Measurements from ENCODE around the gene GTF2F2. TPM values are rescaled to one million over a fixed set of nuclear protein-coding genes. Genes with fewer than 3 reads are reported as not detected.

Gene GTF2F2
- total RNA-seq, 2 experiments from 2014 or later, result 19.9 to 25.6 TPM

DNA sequence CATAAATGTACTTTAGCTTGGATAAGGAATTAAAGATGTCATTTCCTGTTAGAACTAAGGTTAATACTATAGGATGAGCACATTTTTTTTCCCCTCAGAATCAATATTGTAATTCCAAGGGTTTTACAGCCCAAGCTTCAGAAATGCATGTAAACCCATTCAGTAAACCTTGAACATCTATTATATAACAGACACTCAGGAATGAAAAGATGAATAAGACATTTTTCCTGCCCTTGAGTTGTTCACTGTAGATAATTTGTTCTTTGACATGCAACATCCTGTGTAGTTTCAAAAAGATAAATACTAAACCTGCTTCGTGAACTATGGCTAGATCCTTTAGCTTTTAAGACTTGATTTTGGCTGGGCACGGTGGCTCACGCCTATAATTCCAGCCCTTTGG is 102.2 kb downstream of the GTF2F2 start:
- H3K27me3 Mint-ChIP-seq, result no peaks in the 10 kb centered on the region
- peaks cover 3% of the 10 kb centered on the region for H3K36me3 Mint-ChIP-seq (ENCODE audit: low read depth)
- DNase-seq, result no peak
- H3K9me3 Mint-ChIP-seq (ENCODE audit: low read depth), result no peaks in the 10 kb centered on the region
- ChIA-PET POLR2A (no interaction called here), CTCF (interaction anchor here (0.6 to 1.0 kb wide), 3 partner anchors 15 to 735 kb away, joined by 3 read pairs; no protein-coding TSS in a partner anchor)
- no peak overlapping the region for H3K27ac Mint-ChIP-seq
- H3K4me3 Mint-ChIP-seq, result no peak overlapping the region
- ATAC-seq, result no peak
- H3K4me1 Mint-ChIP-seq, result peaks cover 17% of the 10 kb centered on the region
- intact Hi-C loops (cut with DNase I, micrococcal nuclease), result no loop called here

DNA sequence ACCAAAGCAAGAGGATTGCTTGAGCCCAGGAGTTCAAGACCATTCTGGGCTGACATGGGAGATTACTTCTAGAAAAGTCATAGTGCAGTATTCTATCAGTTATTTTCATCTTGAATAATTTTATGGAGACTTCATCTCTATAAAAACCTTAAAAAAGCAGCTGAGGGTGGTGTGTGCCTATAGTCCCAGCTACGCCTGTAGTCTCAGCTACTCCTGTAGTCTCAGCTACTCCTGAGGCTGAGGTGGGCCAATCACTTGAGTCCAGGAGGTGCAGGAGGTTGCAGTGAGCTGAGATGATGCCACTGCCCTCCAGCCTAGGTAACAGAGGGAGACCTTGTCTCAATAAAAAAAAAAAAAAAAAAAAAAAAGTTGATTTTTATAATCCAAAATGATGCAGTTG is 102.6 kb downstream of the GTF2F2 start:
- POLR2A ChIA-PET, result no interaction called here
- intact Hi-C loops (cut with DNase I, micrococcal nuclease), result no loop called here
- H3K4me3 Mint-ChIP-seq, result no peak overlapping the region

DNA sequence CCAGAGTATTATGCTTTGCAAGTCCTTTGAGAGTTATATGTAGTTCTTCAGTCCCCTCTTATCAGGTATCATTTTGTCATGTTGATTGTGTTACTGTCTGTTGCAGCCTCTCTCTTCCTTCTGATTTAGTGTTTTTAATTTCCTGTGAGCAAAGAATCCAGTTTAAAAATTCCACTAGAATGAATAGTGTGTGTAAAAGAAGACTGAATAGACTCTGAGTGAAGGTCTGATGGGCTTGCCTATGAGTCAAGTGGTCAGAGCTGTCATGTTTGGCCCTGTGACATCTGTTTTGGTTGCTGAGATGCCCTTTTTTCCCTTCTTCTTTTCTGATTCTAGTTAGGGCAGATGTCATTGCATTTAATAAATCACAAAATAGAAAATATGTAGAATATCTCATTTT is 103.9 kb downstream of the GTF2F2 start:
- no peaks in the 10 kb centered on the region for H3K27me3 Mint-ChIP-seq
- ChIA-PET CTCF (no interaction called here), POLR2A (no interaction called here)
- DNase-seq, result no peak
- peaks cover 5% of the 10 kb centered on the region for H3K36me3 Mint-ChIP-seq (ENCODE audit: low read depth)
- no peak overlapping the region for H3K4me3 Mint-ChIP-seq
- H3K4me1 Mint-ChIP-seq, result peaks cover 11% of the 10 kb centered on the region
- H3K9me3 Mint-ChIP-seq (ENCODE audit: low read depth), result no peaks in the 10 kb centered on the region
- intact Hi-C loops (cut with DNase I, micrococcal nuclease), result no loop called here
- no peak for ATAC-seq
- H3K27ac Mint-ChIP-seq, result no peak overlapping the region

More for the DNA sequence above, 102.6 kb downstream of the GTF2F2 start:
- CTCF ChIA-PET, result interaction anchor here (0.6 to 0.7 kb wide), 2 partner anchors 176 to 734 kb away, joined by 3 read pairs; no protein-coding TSS in a partner anchor
- Mint-ChIP-seq H3K9me3 (ENCODE audit: low read depth) (no peaks in the 10 kb centered on the region), H3K4me1 (peaks cover 14% of the 10 kb centered on the region), H3K27me3 (no peaks in the 10 kb centered on the region), H3K27ac (no peak overlapping the region), H3K36me3 (ENCODE audit: low read depth) (peaks cover 3% of the 10 kb centered on the region)
- DNase-seq, result no peak
- no peak for ATAC-seq

DNA sequence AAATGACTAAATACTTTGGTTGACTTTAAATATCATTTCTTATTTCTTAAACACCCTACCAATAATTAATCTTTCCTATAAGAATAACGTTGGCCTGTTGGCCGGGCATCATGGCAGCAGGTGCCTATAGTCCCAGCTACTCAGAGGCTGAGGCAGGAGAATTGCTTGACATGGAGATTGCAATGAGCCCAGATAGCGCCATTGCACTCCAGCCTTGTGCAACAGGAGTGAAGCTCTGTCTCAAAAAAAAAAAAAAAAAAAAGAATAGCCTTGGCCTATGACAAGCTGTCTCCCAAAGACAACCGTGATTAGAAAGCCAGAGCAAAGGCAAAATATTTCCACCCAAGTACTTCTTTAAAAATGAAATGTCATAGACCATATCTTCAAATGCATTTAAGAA is 105.1 kb downstream of the GTF2F2 start:
- Mint-ChIP-seq H3K27me3 (no peaks in the 10 kb centered on the region), H3K27ac (no peak overlapping the region), H3K4me3 (no peak overlapping the region), H3K4me1 (peaks cover 16% of the 10 kb centered on the region), H3K36me3 (ENCODE audit: low read depth) (peaks cover 9% of the 10 kb centered on the region), H3K9me3 (ENCODE audit: low read depth) (no peaks in the 10 kb centered on the region)
- ATAC-seq (no peak), DNase-seq (no peak)
- POLR2A ChIA-PET, result no interaction called here
- CTCF ChIA-PET, result no interaction called here
- intact Hi-C loops (cut with DNase I, micrococcal nuclease), result no loop called here

DNA sequence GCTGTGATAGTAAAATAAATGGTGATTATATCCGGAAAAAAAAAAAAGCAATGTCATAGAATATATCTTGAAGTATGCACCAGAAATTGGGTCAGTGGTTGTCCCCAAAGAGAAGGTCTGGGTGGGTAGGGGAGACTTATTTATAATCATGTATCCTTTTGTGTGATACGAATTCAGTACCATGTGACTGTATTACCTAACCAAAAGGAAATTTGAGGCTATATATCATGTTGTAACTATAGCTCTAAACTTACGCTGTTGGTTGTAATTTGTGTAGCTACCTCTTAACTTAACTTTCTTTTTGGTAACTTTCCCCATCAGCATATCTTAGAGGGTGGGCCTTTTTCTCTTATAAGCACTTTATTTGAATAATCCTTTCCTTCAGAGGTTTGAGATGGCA is 105.7 kb downstream of the GTF2F2 start:
- CTCF ChIA-PET, result no interaction called here
- ATAC-seq (no peak), DNase-seq (no peak)
- no peaks in the 10 kb centered on the region for H3K9me3 Mint-ChIP-seq (ENCODE audit: low read depth)
- H3K4me1 Mint-ChIP-seq, result peaks cover 16% of the 10 kb centered on the region
- H3K27ac Mint-ChIP-seq, result no peak overlapping the region
- POLR2A ChIA-PET, result no interaction called here
- H3K4me3 Mint-ChIP-seq, result no peak overlapping the region
- H3K36me3 Mint-ChIP-seq (ENCODE audit: low read depth), result peaks cover 9% of the 10 kb centered on the region
- H3K27me3 Mint-ChIP-seq, result no peaks in the 10 kb centered on the region
- intact Hi-C loops (cut with DNase I, micrococcal nuclease), result no loop called here

DNA sequence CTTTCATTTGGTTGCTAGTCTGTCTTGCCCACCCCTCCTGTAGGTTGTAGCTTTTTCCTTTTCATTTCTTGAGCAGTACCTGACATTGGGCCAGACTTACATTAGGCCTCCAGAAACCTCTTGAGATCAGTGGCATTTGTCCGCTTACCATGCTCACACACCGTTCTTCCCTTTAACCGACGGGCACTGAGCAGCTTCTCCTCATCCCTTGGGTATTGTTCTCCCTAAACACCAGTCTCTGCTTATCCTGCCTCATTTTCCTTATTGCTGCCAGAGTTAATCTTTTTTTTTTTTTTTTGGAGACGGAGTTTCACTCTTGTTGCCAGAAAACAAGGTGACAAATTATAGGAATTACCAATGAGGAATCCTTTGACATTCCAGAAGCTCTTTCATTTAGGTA is 107.7 kb downstream of the GTF2F2 start:
- no peak overlapping the region for H3K4me3 Mint-ChIP-seq
- H3K27me3 Mint-ChIP-seq, result no peaks in the 10 kb centered on the region
- no peak overlapping the region for H3K27ac Mint-ChIP-seq
- ChIA-PET POLR2A (no interaction called here), CTCF (no interaction called here)
- intact Hi-C loops (cut with DNase I, micrococcal nuclease), result no loop called here
- DNase-seq, result no peak
- no peak for ATAC-seq
- peaks cover 22% of the 10 kb centered on the region for H3K4me1 Mint-ChIP-seq
- no peaks in the 10 kb centered on the region for H3K9me3 Mint-ChIP-seq (ENCODE audit: low read depth)
- H3K36me3 Mint-ChIP-seq (ENCODE audit: low read depth), result peaks cover 9% of the 10 kb centered on the region

DNA sequence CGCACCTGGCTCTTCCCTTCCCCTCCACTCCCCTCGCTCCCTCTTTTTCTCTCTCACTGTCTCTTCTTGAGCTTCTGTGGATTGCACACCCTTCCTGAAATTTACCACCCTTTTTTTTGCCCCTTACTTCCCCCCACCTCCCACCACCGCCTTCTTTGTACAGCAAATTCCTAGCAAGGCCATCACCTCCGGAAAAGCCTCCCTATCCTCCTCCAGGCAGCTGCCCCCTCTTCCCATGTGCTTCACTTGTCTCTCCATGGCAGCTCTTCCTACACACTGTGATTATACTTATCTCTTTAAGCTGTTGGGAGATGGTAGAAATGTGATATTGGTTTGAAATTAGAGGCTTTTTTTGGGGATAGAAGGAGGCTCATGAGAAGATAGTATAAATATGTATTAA is 108.9 kb downstream of the GTF2F2 start:
- H3K27me3 Mint-ChIP-seq, result no peaks in the 10 kb centered on the region
- no peak overlapping the region for H3K27ac Mint-ChIP-seq
- H3K4me1 Mint-ChIP-seq, result peaks cover 22% of the 10 kb centered on the region
- ChIA-PET CTCF (no interaction called here), POLR2A (interaction anchor here (0.6 kb wide), 1 partner anchor 65 kb away, joined by 4 read pairs; no protein-coding TSS in a partner anchor)
- H3K9me3 Mint-ChIP-seq (ENCODE audit: low read depth), result no peaks in the 10 kb centered on the region
- no peak overlapping the region for H3K4me3 Mint-ChIP-seq
- ATAC-seq (no peak), DNase-seq (no peak)
- intact Hi-C loops (cut with DNase I, micrococcal nuclease), result no loop called here
- peaks cover 8% of the 10 kb centered on the region for H3K36me3 Mint-ChIP-seq (ENCODE audit: low read depth)

DNA sequence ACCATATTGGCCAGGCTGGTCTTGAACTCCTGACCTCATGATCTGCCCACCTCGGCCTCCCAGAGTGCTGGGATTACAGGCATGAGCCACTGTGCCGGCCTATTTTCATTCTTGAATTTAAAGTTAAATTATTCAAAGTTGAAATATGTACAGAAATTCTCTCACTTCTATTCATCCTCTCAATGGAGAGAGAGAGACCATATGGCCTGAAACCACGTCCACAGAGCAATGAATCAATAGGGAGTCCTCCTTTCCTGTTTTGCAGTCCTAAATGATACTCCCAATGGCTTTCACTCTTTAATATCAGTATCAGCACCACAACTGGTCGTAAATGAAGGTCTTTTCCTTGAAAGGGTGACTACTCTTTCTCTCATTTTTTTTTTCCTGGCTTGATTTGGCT is 111.0 kb downstream of the GTF2F2 start:
- H3K4me1 Mint-ChIP-seq, result peaks cover 16% of the 10 kb centered on the region
- POLR2A ChIA-PET, result interaction anchor here (0.5 kb wide), 1 partner anchor 227 kb away, joined by 4 read pairs; no protein-coding TSS in a partner anchor
- CTCF ChIA-PET, result interaction anchor here (0.6 to 0.9 kb wide), 2 partner anchors 18 to 108 kb away, joined by 3 read pairs; no protein-coding TSS in a partner anchor
- intact Hi-C loops (cut with DNase I, micrococcal nuclease), result no loop called here
- H3K36me3 Mint-ChIP-seq (ENCODE audit: low read depth), result peaks cover 6% of the 10 kb centered on the region
- no peak overlapping the region for H3K4me3 Mint-ChIP-seq
- H3K9me3 Mint-ChIP-seq (ENCODE audit: low read depth), result no peaks in the 10 kb centered on the region
- DNase-seq (no peak), ATAC-seq (no peak)
- H3K27ac Mint-ChIP-seq, result no peak overlapping the region
- no peaks in the 10 kb centered on the region for H3K27me3 Mint-ChIP-seq

DNA sequence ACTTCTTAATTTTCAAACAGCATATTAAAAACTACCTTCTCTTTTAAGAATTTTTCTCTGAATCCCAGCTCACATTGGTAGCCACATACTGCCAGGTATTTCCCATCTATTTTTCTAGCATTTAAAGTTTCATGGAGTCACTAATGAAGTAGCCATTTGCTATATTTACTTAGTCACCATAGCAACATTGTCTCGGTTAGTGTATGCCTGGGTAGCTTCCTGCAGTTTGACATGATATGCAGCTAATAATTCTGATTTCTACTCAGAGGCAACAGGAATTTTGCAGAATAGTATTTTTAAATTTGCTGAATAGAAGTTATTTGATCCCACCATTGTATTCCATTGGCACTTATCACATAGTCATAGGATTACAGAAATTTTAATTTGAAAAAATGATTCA is 111.4 kb downstream of the GTF2F2 start:
- no peaks in the 10 kb centered on the region for H3K9me3 Mint-ChIP-seq (ENCODE audit: low read depth)
- POLR2A ChIA-PET, result no interaction called here
- DNase-seq (no peak), ATAC-seq (no peak)
- CTCF ChIA-PET, result interaction anchor here (0.6 to 0.9 kb wide), 2 partner anchors 18 to 109 kb away, joined by 3 read pairs; no protein-coding TSS in a partner anchor
- intact Hi-C loops (cut with DNase I, micrococcal nuclease), result no loop called here
- H3K27ac Mint-ChIP-seq, result no peak overlapping the region
- H3K36me3 Mint-ChIP-seq (ENCODE audit: low read depth), result peaks cover 6% of the 10 kb centered on the region
- no peak overlapping the region for H3K4me3 Mint-ChIP-seq
- no peaks in the 10 kb centered on the region for H3K27me3 Mint-ChIP-seq
- peaks cover 13% of the 10 kb centered on the region for H3K4me1 Mint-ChIP-seq

DNA sequence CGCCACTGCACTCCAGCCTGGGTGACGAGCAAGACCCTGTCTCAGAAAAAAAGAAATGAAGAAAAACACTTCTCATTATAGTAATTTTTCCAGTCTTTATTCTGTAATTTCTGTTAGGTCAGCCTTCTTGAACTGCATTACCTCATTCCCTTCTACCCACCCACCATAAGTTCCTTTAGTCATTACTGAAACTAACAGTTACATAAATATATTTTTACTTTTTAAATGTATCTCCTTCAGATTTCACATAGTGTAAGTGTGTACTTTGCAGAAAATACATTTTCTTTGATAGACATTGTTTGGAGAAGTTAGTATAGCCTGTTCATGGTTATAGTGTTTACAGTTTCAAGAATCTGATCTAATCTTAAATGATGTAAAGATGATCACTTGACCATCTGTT is 112.3 kb downstream of the GTF2F2 start:
- intact Hi-C loops (cut with DNase I, micrococcal nuclease), result no loop called here
- Mint-ChIP-seq H3K4me1 (peaks cover 13% of the 10 kb centered on the region), H3K27ac (no peak overlapping the region), H3K4me3 (no peak overlapping the region), H3K36me3 (ENCODE audit: low read depth) (peaks cover 6% of the 10 kb centered on the region), H3K27me3 (no peaks in the 10 kb centered on the region), H3K9me3 (ENCODE audit: low read depth) (no peaks in the 10 kb centered on the region)
- ATAC-seq, result no peak
- DNase-seq, result no peak
- ChIA-PET CTCF (no interaction called here), POLR2A (no interaction called here)

DNA sequence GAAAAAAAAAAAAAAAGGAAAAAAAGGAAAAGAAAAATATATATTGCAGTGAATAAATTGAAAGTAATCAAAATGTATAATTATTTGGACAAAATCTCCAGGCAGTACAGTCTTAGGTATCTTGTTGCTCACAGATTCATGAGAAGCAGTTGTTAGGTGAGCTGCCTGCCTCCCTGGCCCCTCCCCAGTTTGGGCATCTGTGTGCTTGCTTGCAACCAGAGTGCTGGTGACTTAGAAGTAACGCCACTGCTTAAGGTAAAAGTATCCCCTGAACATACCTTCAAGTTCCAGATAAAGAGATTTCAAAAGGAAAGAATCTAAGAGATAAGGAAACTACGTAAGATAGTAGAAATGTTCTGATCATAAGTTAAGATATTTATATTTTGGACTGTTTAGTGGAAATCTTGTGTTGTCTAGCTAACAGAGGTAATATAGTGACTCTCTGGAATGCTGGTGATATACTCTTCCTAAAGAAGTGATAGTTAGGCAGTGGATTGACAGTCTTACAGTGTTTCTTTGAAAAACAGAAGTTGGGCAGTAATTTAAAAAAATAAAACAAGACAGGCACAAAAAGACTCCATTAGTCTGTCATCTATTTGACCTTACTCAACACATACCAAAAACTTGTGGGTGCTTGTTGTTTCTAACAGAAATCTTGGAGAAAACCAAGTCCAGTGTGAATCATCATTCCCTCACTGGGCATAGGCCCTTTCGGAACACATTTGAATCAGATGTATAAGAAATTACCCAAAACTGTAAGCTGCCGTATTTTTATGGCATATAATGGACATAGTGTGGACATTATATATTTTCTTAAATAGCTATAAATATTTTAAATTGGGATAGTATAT is 118.9 kb downstream of the GTF2F2 start:
- ATAC-seq (no peak), DNase-seq (no peak)
- Mint-ChIP-seq H3K27me3 (no peaks in the 10 kb centered on the region), H3K36me3 (ENCODE audit: low read depth) (no peaks in the 10 kb centered on the region), H3K27ac (no peak overlapping the region), H3K4me3 (no peak overlapping the region), H3K9me3 (ENCODE audit: low read depth) (no peaks in the 10 kb centered on the region), H3K4me1 (peaks cover 6% of the 10 kb centered on the region)
- intact Hi-C loops (cut with DNase I, micrococcal nuclease), result no loop called here
- ChIA-PET POLR2A (interaction anchor here (0.6 kb wide), 1 partner anchor 8 kb away, joined by 4 read pairs; no protein-coding TSS in a partner anchor), CTCF (interaction anchor here (0.6 to 2.1 kb wide), 5 partner anchors 11 to 192 kb away, joined by 3 to 8 read pairs (median 4); no protein-coding TSS in a partner anchor)

DNA sequence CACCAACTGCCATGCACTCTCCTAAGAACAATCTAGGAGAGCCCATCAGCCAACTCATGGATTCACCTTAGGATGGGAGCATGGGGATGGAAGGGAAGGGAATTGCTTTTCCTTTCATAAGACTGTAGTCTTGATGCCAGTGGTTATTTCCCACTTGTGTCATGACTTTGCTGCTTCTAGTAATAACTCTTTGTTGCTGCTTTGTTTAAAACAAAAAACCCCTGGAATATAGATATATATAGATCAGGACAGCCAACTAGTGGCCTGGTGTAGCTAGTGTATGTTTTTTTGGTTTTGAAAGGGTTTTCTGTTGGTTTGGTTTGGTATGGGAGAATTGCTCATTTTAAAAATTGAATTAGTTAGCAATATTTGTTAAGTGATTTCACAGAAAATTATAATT is 119.8 kb downstream of the GTF2F2 start:
- Mint-ChIP-seq H3K4me3 (no peak overlapping the region), H3K4me1 (peaks cover 6% of the 10 kb centered on the region), H3K27ac (no peak overlapping the region), H3K36me3 (ENCODE audit: low read depth) (no peaks in the 10 kb centered on the region), H3K27me3 (no peaks in the 10 kb centered on the region), H3K9me3 (ENCODE audit: low read depth) (no peaks in the 10 kb centered on the region)
- CTCF ChIA-PET, result interaction anchor here (1.1 to 2.1 kb wide), 4 partner anchors 10 to 86 kb away, joined by 3 to 8 read pairs (median 4); no protein-coding TSS in a partner anchor
- POLR2A ChIA-PET, result no interaction called here
- ATAC-seq (no peak), DNase-seq (no peak)
- intact Hi-C loops (cut with DNase I, micrococcal nuclease), result no loop called here
